DOHH2 (cell line): Measurements from ENCODE around the gene ZNF683.

Source experiments
- H3F3A ChIP-seq: fragments of 200-600 bp; sonication (generic), shearing (Covaris generic); 2 replicates; pipeline ENCODE4 v1.6.0; 2016; ENCODE audit warnings: antibody characterized with exemption, mild to moderate bottlenecking; ENCODE audit not compliant: control insufficient read depth, insufficient read depth
- H3K27ac ChIP-seq: fragments of 200-600 bp; sonication (generic); 2 replicates; pipeline ENCODE4 v1.5.1; 2014; ENCODE audit warnings: low read depth, mild to moderate bottlenecking, low read length, moderate library complexity
- H3K27me3 ChIP-seq: fragments of 200-600 bp; sonication (generic); 2 replicates; pipeline ENCODE4 v1.6.1; 2014; ENCODE audit warnings: mild to moderate bottlenecking, low read length, mixed read lengths; ENCODE audit not compliant: control insufficient read depth
- H3K36me3 ChIP-seq: fragments of 200-600 bp; sonication (generic); 2 replicates; pipeline ENCODE4 v1.6.1; 2014; ENCODE audit warnings: mild to moderate bottlenecking, low read length, moderate library complexity, mixed read lengths; ENCODE audit not compliant: control insufficient read depth
- H3K4me1 ChIP-seq: fragments of 200-600 bp; sonication (generic); 2 replicates; pipeline ENCODE4 v1.6.1; 2014; ENCODE audit warnings: mild to moderate bottlenecking, low read length, mixed read lengths; ENCODE audit not compliant: control insufficient read depth
- H3K4me2 ChIP-seq: fragments of 200-600 bp; sonication (generic); 2 replicates; pipeline ENCODE4 v1.6.0; 2014; ENCODE audit warnings: mild to moderate bottlenecking, low read length, moderate library complexity
- H3K4me3 ChIP-seq: fragments of 200-600 bp; sonication (generic); 2 replicates; pipeline ENCODE4 v1.5.1; 2014; ENCODE audit warnings: mild to moderate bottlenecking, low read length, mixed read lengths
- H3K79me2 ChIP-seq: fragments of 200-600 bp; sonication (generic); 2 replicates; pipeline ENCODE4 v1.6.1; 2014; ENCODE audit warnings: mild to moderate bottlenecking, low read length, mixed read lengths; ENCODE audit not compliant: control insufficient read depth
- H3K9me2 ChIP-seq: fragments of 200-600 bp; sonication (generic); replicated peaks from 2 replicates; pipeline ENCODE4 v1.6.1; 2014; ENCODE audit warnings: mild to moderate bottlenecking, low read length, mixed read lengths; ENCODE audit not compliant: control insufficient read depth
- H3K9me3 ChIP-seq: fragments of 200-600 bp; sonication (generic); 2 replicates; pipeline ENCODE4 v1.6.1; 2014; ENCODE audit warnings: antibody characterized with exemption, low read length, mixed read lengths; ENCODE audit not compliant: control insufficient read depth, insufficient read depth
- H4K20me1 ChIP-seq: fragments of 200-600 bp; sonication (generic); 2 replicates; pipeline ENCODE4 v1.6.0; 2014; ENCODE audit warnings: low read depth, mild to moderate bottlenecking, antibody characterized with exemption, low read length, moderate library complexity; ENCODE audit not compliant: control insufficient read depth, insufficient read depth
- EZH2phosphoT487 ChIP-seq: fragments of 200-600 bp; sonication (generic); IDR thresholded peaks from 2 replicates; pipeline ENCODE4 v1.6.1; 2017; ENCODE audit warnings: borderline replicate concordance, mild to moderate bottlenecking, antibody characterized with exemption, low read length, moderate library complexity, mixed read lengths
- TF ChIP-seq, protein P1 (sequence below): fragments of 200-600 bp; sonication (generic); IDR thresholded peaks from one replicate; pipeline ENCODE4 v1.5.1; 2014; ENCODE audit warnings: antibody characterized with exemption, mild to moderate bottlenecking, low read depth, low read length; ENCODE audit not compliant: poor library complexity, severe bottlenecking

Gene ZNF683

GRCh38 chr1:26373789-26374188 is 1.2 kb upstream of the ZNF683 start:
- Histone ChIP-seq H3K27me3 (peaks cover 24% of the 10 kb centered on the region), H3K79me2 (no peaks in the 10 kb centered on the region), H3K4me1 (peaks cover 12% of the 10 kb centered on the region), H3K9me2 (no peaks in the 10 kb centered on the region), H3K27ac (no peak overlapping the region), H3K9me3 (no peaks in the 10 kb centered on the region), H3K4me3 (no peak overlapping the region), H3F3A (no peaks in the 10 kb centered on the region), H3K4me2 (no peak overlapping the region), H3K36me3 (no peaks in the 10 kb centered on the region), H4K20me1 (no peaks in the 10 kb centered on the region)
- TF ChIP-seq EZH2phosphoT487 = no peak
- TF ChIP-seq, protein P1, sequence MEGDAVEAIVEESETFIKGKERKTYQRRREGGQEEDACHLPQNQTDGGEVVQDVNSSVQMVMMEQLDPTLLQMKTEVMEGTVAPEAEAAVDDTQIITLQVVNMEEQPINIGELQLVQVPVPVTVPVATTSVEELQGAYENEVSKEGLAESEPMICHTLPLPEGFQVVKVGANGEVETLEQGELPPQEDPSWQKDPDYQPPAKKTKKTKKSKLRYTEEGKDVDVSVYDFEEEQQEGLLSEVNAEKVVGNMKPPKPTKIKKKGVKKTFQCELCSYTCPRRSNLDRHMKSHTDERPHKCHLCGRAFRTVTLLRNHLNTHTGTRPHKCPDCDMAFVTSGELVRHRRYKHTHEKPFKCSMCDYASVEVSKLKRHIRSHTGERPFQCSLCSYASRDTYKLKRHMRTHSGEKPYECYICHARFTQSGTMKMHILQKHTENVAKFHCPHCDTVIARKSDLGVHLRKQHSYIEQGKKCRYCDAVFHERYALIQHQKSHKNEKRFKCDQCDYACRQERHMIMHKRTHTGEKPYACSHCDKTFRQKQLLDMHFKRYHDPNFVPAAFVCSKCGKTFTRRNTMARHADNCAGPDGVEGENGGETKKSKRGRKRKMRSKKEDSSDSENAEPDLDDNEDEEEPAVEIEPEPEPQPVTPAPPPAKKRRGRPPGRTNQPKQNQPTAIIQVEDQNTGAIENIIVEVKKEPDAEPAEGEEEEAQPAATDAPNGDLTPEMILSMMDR = no peak

- H3K9me3 ChIP-seq = no peaks in the 10 kb centered on the region
- no peak overlapping the region for H3K4me2 ChIP-seq
- H3F3A ChIP-seq = no peaks in the 10 kb centered on the region
- peaks cover 20% of the 10 kb centered on the region for H3K27me3 ChIP-seq
- H4K20me1 ChIP-seq = no peaks in the 10 kb centered on the region
- no peak overlapping the region for H3K4me3 ChIP-seq
- peaks cover 12% of the 10 kb centered on the region for H3K4me1 ChIP-seq
- no peaks in the 10 kb centered on the region for H3K36me3 ChIP-seq
- H3K9me2 ChIP-seq = no peaks in the 10 kb centered on the region
- H3K27ac ChIP-seq = no peak overlapping the region
- no peaks in the 10 kb centered on the region for H3K79me2 ChIP-seq
- TF ChIP-seq, protein P1 = no peak
- TF ChIP-seq EZH2phosphoT487 = no peak
Measured at GRCh38 chr1:26373281-26373680, 731 bp upstream of the ZNF683 start.

DNA sequence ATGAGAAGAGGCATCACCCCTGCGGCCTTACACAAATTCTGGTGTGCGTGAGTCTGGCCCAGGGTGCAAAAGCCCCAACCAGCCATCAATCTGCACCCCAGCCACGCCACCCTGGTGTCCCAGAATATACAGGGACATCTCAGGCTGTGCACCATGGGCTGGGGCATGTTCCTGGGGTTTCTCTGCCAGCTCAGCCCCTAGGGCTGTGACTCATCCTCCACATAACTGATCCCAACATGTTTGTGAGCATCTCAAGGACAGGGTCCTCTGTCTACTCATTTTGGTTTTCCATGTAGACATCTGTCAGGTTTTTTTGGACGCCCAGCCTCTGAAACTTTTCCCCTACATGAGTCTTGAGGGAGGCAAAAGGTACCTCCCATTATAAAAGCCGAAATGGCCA is 511 bp downstream of the ZNF683 start:
- peaks cover 12% of the 10 kb centered on the region for H3K4me1 ChIP-seq
- H3F3A ChIP-seq = no peaks in the 10 kb centered on the region
- no peaks in the 10 kb centered on the region for H4K20me1 ChIP-seq
- no peaks in the 10 kb centered on the region for H3K36me3 ChIP-seq
- no peaks in the 10 kb centered on the region for H3K79me2 ChIP-seq
- H3K4me3 ChIP-seq = no peak overlapping the region
- H3K27ac ChIP-seq = no peak overlapping the region
- no peak for TF ChIP-seq EZH2phosphoT487
- TF ChIP-seq, protein P1 = no peak
- H3K9me2 ChIP-seq = no peaks in the 10 kb centered on the region
- H3K9me3 ChIP-seq = no peaks in the 10 kb centered on the region
- H3K4me2 ChIP-seq = no peak overlapping the region
- H3K27me3 ChIP-seq = peaks cover 16% of the 10 kb centered on the region
